ENCODE results near the gene SORL1-AS1.

SORL1-AS1 gene

GRCh38 chr11:121391914-121392313, 60.9 kb downstream of the SORL1-AS1 start:
- DNase-seq (ENCODE audit: low read depth) = no peak

DNA sequence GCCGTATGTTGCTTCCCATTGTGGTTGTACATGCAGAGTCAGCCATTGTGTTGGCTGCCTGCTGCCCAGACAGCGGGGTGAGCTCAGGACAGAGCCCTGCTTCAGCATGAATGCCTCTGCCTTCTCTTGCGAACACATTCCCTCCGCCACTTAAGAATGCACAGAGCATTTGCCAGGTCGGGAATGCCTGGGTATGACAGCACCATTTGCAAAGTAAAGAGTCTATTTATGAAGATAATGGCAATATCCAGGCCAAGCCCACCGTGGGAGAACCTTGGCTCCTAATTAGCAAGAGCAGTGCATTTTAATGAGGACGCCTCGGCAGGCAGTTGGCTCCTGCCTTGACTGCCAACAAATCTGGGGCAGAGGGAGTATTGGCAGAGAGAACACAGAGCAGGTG, 63.1 kb downstream of the SORL1-AS1 start:
- no peak for DNase-seq (ENCODE audit: low read depth)

All from HS-5 (cell line).